ENCODE results near the gene WDR87. TPM values are rescaled to one million over a fixed set of nuclear protein-coding genes. Genes with fewer than 3 reads are reported as not detected.

The WDR87 gene
- total and polyA plus RNA-seq, 2 donors (not counting 3 experiments of a cell fraction or from before 2014, with no cell fraction given) = not detected

DNA sequence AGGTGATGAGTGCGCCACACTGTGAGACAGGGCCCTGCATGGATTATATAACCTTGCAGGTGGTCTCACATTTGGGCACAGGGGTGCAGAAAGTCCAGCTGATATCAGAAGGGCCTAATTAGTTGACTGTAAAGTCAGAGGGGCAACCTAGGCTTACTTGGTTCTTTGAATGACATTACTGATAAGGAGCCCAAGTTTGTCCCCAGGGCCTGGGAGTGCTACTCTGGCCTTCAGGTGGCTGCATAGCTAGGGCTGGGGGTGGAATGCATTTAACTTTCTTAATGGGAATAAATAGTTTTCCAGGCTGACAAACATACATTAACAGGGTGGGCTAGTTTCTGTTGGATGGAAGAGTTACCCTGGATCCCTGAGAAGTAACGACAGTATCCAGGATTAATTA, 3.3 kb downstream of the WDR87 start:
- H3K9me1 ChIP-seq (replicated peaks; ENCODE audit: control insufficient read depth, extremely low read depth, insufficient read depth, low read length) = no peaks in the 10 kb centered on the region
- H3K79me2 ChIP-seq (ENCODE audit: control insufficient read depth, insufficient read depth, low read length) = peaks cover 9% of the 10 kb centered on the region
- no peak overlapping the region for H3K4me3 ChIP-seq (replicated peaks in 1 of 3; ENCODE audit: insufficient read depth in 1 of 3, low read depth in 1 of 3, low read length in 3 of 3)
- TF ChIP-seq POLR2A (IDR thresholded peaks at IDR 0.05; ENCODE audit: low read depth, low read length) = no peak
- TF ChIP-seq MYC (IDR thresholded peaks at IDR 0.05; ENCODE audit: low read depth, low read length) = no peak
- TF ChIP-seq JUN (IDR thresholded peaks at IDR 0.05; ENCODE audit: borderline replicate concordance, insufficient read depth, insufficient read length, low read depth) = no peak
- TF ChIP-seq EZH2 (IDR thresholded peaks at IDR 0.05; ENCODE audit: borderline replicate concordance, low read depth, low read length, severe bottlenecking) = no peak
- no peak for TF ChIP-seq FOS (IDR thresholded peaks at IDR 0.05; ENCODE audit: borderline replicate concordance, insufficient read depth, low read length)
- no peak for TF ChIP-seq CTCF (IDR thresholded peaks at IDR 0.05; ENCODE audit: extremely low read depth in 1 of 2, insufficient read depth in 1 of 2, low read depth in 1 of 2, low read length in 2 of 2)
- no peak for TF ChIP-seq GATA2 (IDR thresholded peaks at IDR 0.05; ENCODE audit: insufficient read depth, insufficient read length, low read depth, low read length)
- TF ChIP-seq, protein P1, sequence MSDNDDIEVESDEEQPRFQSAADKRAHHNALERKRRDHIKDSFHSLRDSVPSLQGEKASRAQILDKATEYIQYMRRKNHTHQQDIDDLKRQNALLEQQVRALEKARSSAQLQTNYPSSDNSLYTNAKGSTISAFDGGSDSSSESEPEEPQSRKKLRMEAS (IDR thresholded peaks at IDR 0.05; ENCODE audit: insufficient read depth, insufficient read length) = no peak
- TF ChIP-seq POLR2AphosphoS5 (IDR thresholded peaks at IDR 0.05; ENCODE audit: insufficient read depth, low read depth, low read length) = no peak
- H3K9me3 ChIP-seq (replicated peaks; ENCODE audit: control insufficient read depth, insufficient read depth, low read length) = no peaks in the 10 kb centered on the region
- POLR2A ChIA-PET = no interaction called here
- dilution Hi-C loops (cut with MboI; ENCODE audit: extremely low pct_ligation_motif_present, low sequenced_read_pairs) (no loop called here), intact Hi-C loops (cut with micrococcal nuclease) (no loop called here)
- BruUV-seq (replicated peaks) = no TSS peak
- no peak overlapping the region for H3K4me2 ChIP-seq (ENCODE audit: insufficient read depth, low read length)
- CTCF ChIA-PET = interaction anchor here (0.5 to 8.4 kb wide), 50 partner anchors 9 to 500 kb away, joined by 3 to 145 read pairs (median 8); partner anchors contain the start of gene FAM98C
- FAIRE-seq (no peak), DNase-seq (ENCODE audit: low read depth, low spot score) (no peak)
- H3K27ac ChIP-seq (ENCODE audit: insufficient read depth, low read depth, low read length) = no peak overlapping the region
- no peaks in the 10 kb centered on the region for H3K36me3 ChIP-seq (ENCODE audit: control insufficient read depth in 2 of 2, extremely low read depth in 1 of 2, insufficient read depth in 2 of 2, low read length in 2 of 2)
- no peaks in the 10 kb centered on the region for H3K27me3 ChIP-seq (ENCODE audit: control insufficient read depth in 2 of 2, insufficient read depth in 2 of 2, low read length in 2 of 2)
- H3K4me1 ChIP-seq (ENCODE audit: control insufficient read depth, extremely low read depth, insufficient read depth, low read length) = peaks cover 8% of the 10 kb centered on the region
- H4K20me1 ChIP-seq (replicated peaks; ENCODE audit: control insufficient read depth, extremely low read depth, insufficient read depth, low read length) = no peaks in the 10 kb centered on the region
- no peak overlapping the region for H3K9ac ChIP-seq (replicated peaks; ENCODE audit: extremely low read depth, insufficient read depth, low read length)
- no peak overlapping the region for H2AFZ ChIP-seq (ENCODE audit: low read depth, low read length)

Data from endothelial cell of umbilical vein (primary cell).